OCI-LY1 (cell line): ENCODE measurements around the gene AKAP9.

Experiments used
- H2AFZ ChIP-seq: fragments of 200-600 bp; sonication (generic), shearing (Covaris generic); 2 replicates; pipeline ENCODE4 v1.6.0; 2014; ENCODE audit warnings: antibody characterized with exemption, mild to moderate bottlenecking, low read length
- H3F3A ChIP-seq: fragments of 200-600 bp; sonication (generic), shearing (Covaris generic); 2 replicates; pipeline ENCODE4 v1.6.0; 2014; ENCODE audit warnings: mild to moderate bottlenecking, antibody characterized with exemption, low read length, moderate library complexity; ENCODE audit not compliant: insufficient read depth
- H3K27ac ChIP-seq: fragments of 200-600 bp; sonication (generic); 2 replicates; pipeline ENCODE4 v1.5.1; 2014; ENCODE audit warnings: low read length, mixed run types, mild to moderate bottlenecking, low read depth; ENCODE audit not compliant: poor library complexity, severe bottlenecking
- H3K27me3 ChIP-seq: fragments of 200-600 bp; sonication (generic); 2 replicates; pipeline ENCODE4 v1.6.0; 2014; ENCODE audit warnings: antibody characterized with exemption, mild to moderate bottlenecking, low read length, moderate library complexity; ENCODE audit not compliant: insufficient read depth
- H3K36me3 ChIP-seq: fragments of 200-600 bp; sonication (generic); 2 replicates; pipeline ENCODE4 v1.6.1; 2014; ENCODE audit warnings: mild to moderate bottlenecking, antibody characterized with exemption, low read length, moderate library complexity, mixed read lengths; ENCODE audit not compliant: insufficient read depth
- H3K4me1 ChIP-seq: fragments of 200-600 bp; sonication (generic); 2 replicates; pipeline ENCODE4 v1.5.1; 2014; ENCODE audit warnings: mild to moderate bottlenecking, low read length, moderate library complexity; ENCODE audit not compliant: insufficient read depth, severe bottlenecking
- H3K4me2 ChIP-seq: fragments of 200-600 bp; sonication (generic), shearing (Covaris generic); 2 replicates; pipeline ENCODE4 v1.6.1; 2014; ENCODE audit warnings: low read length
- H3K4me3 ChIP-seq: fragments of 200-600 bp; sonication (generic); 2 replicates; pipeline ENCODE4 v1.5.1; 2014; ENCODE audit warnings: low read length, low read depth, mild to moderate bottlenecking, mixed read lengths; ENCODE audit not compliant: poor library complexity, severe bottlenecking
- H3K79me2 ChIP-seq: fragments of 200-600 bp; shearing (Covaris generic); 2 replicates; pipeline ENCODE4 v1.6.1; 2016; ENCODE audit warnings: mixed run types, low read length, mixed read lengths; ENCODE audit not compliant: insufficient read depth
- H3K9ac ChIP-seq: fragments of 200-600 bp; sonication (generic), shearing (Covaris generic); 2 replicates; pipeline ENCODE4 v1.6.1; 2014; ENCODE audit warnings: mild to moderate bottlenecking, low read length, mixed read lengths
- H3K9me2 ChIP-seq: fragments of 200-600 bp; sonication (generic), shearing (Covaris generic); 2 replicates; pipeline ENCODE4 v1.6.1; 2014; ENCODE audit warnings: low read depth, mild to moderate bottlenecking, low read length, mixed read lengths
- H3K9me3 ChIP-seq: fragments of 200-600 bp; shearing (Covaris generic); 2 replicates; pipeline ENCODE4 v1.6.1; 2014; ENCODE audit warnings: low read length, mixed read lengths
- H4K20me1 ChIP-seq: fragments of 200-600 bp; sonication (generic), shearing (Covaris generic); 2 replicates; pipeline ENCODE4 v1.6.0; 2016; ENCODE audit warnings: mild to moderate bottlenecking, low read length; ENCODE audit not compliant: insufficient read depth
- EZH2 ChIP-seq: fragments of 200-600 bp; sonication (generic), shearing (Covaris generic); IDR thresholded peaks from 2 replicates; pipeline ENCODE4 v1.8.0; 2017; ENCODE audit warnings: borderline replicate concordance, mixed run types, mild to moderate bottlenecking, antibody characterized with exemption, low read length, moderate library complexity, mixed read lengths
- TF ChIP-seq, protein P1 (sequence below): fragments of 200-600 bp; sonication (generic), shearing (Covaris generic); IDR thresholded peaks from 2 replicates; pipeline ENCODE4 v1.5.1; 2017; ENCODE audit warnings: mild to moderate bottlenecking, antibody characterized with exemption, low read length, moderate library complexity, mixed read lengths

The AKAP9 gene

DNA sequence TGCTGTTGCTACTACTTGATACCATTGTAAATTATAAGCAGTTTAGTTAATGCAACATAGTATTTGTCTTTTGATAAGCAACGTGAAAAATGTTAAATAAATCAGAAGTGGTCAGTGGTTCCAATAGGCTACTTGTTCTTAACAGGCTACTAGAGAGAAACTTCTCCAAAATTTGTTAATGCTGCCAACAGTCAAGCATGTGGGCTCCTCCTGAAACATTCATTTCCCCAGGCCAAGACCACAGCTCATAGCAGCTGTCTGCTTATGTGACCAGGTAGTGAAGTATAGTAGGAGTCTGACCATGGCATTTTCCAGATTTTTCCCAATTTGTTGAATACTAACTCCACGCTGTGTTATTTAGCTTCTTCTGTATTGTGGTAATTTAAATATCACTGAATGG lies 112.7 kb downstream of the AKAP9 start:
- Histone ChIP-seq H3K79me2 (no peaks in the 10 kb centered on the region), H3K4me2 (no peak overlapping the region), H3F3A (no peaks in the 10 kb centered on the region), H3K4me1 (peaks cover 14% of the 10 kb centered on the region), H4K20me1 (no peaks in the 10 kb centered on the region), H3K9me3 (no peaks in the 10 kb centered on the region), H3K36me3 (peaks cover 16% of the 10 kb centered on the region; the same call in 1 of the 2 replicates), H3K9me2 (no peaks in the 10 kb centered on the region), H2AFZ (no peak overlapping the region), H3K27ac (no peak overlapping the region), H3K9ac (no peak overlapping the region), H3K4me3 (no peak overlapping the region), H3K27me3 (no peaks in the 10 kb centered on the region)
- TF ChIP-seq, protein P1, sequence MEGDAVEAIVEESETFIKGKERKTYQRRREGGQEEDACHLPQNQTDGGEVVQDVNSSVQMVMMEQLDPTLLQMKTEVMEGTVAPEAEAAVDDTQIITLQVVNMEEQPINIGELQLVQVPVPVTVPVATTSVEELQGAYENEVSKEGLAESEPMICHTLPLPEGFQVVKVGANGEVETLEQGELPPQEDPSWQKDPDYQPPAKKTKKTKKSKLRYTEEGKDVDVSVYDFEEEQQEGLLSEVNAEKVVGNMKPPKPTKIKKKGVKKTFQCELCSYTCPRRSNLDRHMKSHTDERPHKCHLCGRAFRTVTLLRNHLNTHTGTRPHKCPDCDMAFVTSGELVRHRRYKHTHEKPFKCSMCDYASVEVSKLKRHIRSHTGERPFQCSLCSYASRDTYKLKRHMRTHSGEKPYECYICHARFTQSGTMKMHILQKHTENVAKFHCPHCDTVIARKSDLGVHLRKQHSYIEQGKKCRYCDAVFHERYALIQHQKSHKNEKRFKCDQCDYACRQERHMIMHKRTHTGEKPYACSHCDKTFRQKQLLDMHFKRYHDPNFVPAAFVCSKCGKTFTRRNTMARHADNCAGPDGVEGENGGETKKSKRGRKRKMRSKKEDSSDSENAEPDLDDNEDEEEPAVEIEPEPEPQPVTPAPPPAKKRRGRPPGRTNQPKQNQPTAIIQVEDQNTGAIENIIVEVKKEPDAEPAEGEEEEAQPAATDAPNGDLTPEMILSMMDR, result no peak
- no peak for TF ChIP-seq EZH2

DNA sequence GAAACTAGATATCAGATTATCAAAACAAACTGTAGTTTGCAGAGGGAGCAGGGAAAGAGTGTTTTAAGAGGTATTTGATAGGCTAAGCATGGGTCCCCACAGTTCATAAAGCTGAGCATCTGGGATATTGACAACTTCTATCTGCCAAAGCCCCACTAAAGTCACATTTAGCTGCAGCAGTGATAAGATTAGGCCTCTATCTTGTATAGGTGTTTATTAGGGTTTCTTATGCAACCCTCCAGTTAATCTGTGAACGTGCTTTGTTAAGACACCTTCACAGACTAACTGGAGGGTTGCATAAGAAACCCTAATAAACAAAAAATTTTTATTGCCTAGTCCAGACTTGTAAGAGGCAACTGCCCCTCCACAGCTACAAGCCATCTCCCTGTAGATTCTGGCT lies 115.6 kb downstream of the AKAP9 start:
- Histone ChIP-seq H3F3A (no peaks in the 10 kb centered on the region), H3K27me3 (no peaks in the 10 kb centered on the region), H3K4me1 (peaks cover 16% of the 10 kb centered on the region), H2AFZ (no peak overlapping the region), H3K27ac (no peak overlapping the region), H3K9me3 (no peaks in the 10 kb centered on the region), H3K9ac (no peak overlapping the region), H3K36me3 (peaks cover 7% of the 10 kb centered on the region; the same call in 1 of the 2 replicates), H3K9me2 (no peaks in the 10 kb centered on the region), H3K4me3 (no peak overlapping the region), H3K79me2 (no peaks in the 10 kb centered on the region), H3K4me2 (no peak overlapping the region), H4K20me1 (no peaks in the 10 kb centered on the region)
- TF ChIP-seq EZH2, result no peak
- TF ChIP-seq, protein P1, result no peak

DNA sequence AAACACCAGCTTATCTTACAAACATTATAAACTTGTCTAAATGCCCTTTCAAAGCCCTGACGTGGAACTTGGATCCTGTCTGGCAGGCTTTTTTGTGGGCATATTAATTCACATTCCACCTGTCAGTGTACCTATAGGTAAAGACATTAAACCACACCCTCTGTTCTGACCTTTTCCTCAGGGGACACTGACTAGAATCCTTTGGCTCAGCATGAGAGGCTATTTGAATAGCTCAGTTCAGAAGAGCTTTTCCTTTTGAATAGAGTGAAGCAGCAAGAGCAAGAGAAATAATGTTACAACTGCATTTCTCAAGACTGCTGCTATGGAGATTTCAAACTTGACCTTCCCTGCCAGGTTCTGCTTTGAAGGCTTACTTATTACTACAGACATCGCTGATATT lies 116.7 kb downstream of the AKAP9 start:
- Histone ChIP-seq H3K4me1 (peaks cover 16% of the 10 kb centered on the region), H3K79me2 (no peaks in the 10 kb centered on the region), H3F3A (no peaks in the 10 kb centered on the region), H3K27ac (no peak overlapping the region), H3K9me3 (no peaks in the 10 kb centered on the region), H3K4me2 (no peak overlapping the region), H3K9ac (no peak overlapping the region), H3K27me3 (no peaks in the 10 kb centered on the region), H3K36me3 (peaks cover 7% of the 10 kb centered on the region; the same call in 1 of the 2 replicates), H3K4me3 (no peak overlapping the region), H2AFZ (no peak overlapping the region), H3K9me2 (no peaks in the 10 kb centered on the region), H4K20me1 (no peaks in the 10 kb centered on the region)
- TF ChIP-seq, protein P1, result no peak
- no peak for TF ChIP-seq EZH2
